Esophagus squamous epithelium (tissue), 5 donors: Measurements from ENCODE around the gene ETV3. TPM values are rescaled to one million over a fixed set of nuclear protein-coding genes. Genes with fewer than 3 reads are reported as not detected.

Source experiments
- DNase-seq: peaks from one replicate; lab custom pipeline; 2025; lab: John Stamatoyannopoulos, UW
- H3K27ac ChIP-seq, 4 donors: fragments of 200-600 bp; sonication (generic); one replicate each; pipeline ENCODE4 v1.5.1; 2016 to 2019; ENCODE audit warnings: mild to moderate bottlenecking in 1 of 4
- H3K27me3 ChIP-seq, 4 donors: fragments of 200-600 bp; sonication (generic); 1 replicate in 3 of 4; 2 replicates in 1 of 4; pipeline versions ENCODE4 v1.5.1 to v1.6.0; 2017 to 2021; ENCODE audit warnings: antibody characterized with exemption in 1 of 4
- H3K36me3 ChIP-seq, 3 donors: fragments of 200-600 bp; sonication (generic); one replicate each; pipeline ENCODE4 v1.5.1; 2016 to 2019
- H3K4me1 ChIP-seq, 3 donors: fragments of 200-600 bp; sonication (generic); one replicate each; pipeline ENCODE4 v1.5.1; 2017 to 2019
- H3K4me3 ChIP-seq, 4 donors: fragments of 200-600 bp; sonication (generic); 1 replicate in 3 of 4; 2 replicates in 1 of 4; pipeline ENCODE4 v1.5.1; 2016 to 2019; ENCODE audit warnings: mild to moderate bottlenecking in 2 of 4, moderate library complexity in 1 of 4
- H3K9me3 ChIP-seq, 3 donors: fragments of 200-600 bp; sonication (generic); one replicate each; pipeline ENCODE4 v1.5.1; 2016 to 2019
- POLR2A ChIP-seq, 4 donors: fragments of 450-650 bp; IDR thresholded peaks; one replicate each; pipeline ENCODE4 v1.6.1; 2017; ENCODE audit warnings: antibody characterized with exemption in 4 of 4, mild to moderate bottlenecking in 4 of 4, moderate library complexity in 3 of 4
- WGBS, 2 donors: methylation state at CpG; one replicate each; pipeline ENCODE4 v1.1.5; 2018; 5-methylcytosine and 5-hydroxymethylcytosine counted together
- intact Hi-C: fragments of 100-400 bp; cut with DNase I; formaldehyde crosslinking; loops from one replicate; pipeline ENCODE4 v1.15.0; 2022
- total RNA-seq, 4 donors: library from RNA; depleted of rRNA; stranded (reverse); fragments of >200 nt; gene quantifications; one replicate each; pipeline ENCODE4 v1.1.0, GENCODE V29; 2016
- TF ChIP-seq, protein P1 (sequence below), 6 experiments: fragments of 450-650 bp in 4 of 6; fragments of 200-600 bp in 2 of 6; sonication (generic) in 2 of 6; IDR thresholded peaks; one replicate each; pipeline ENCODE4 v1.5.1; 2016 to 2019; ENCODE audit warnings: antibody characterized with exemption in 6 of 6, mild to moderate bottlenecking in 4 of 6, moderate library complexity in 4 of 6
- donor health status: DM: yes; HTN: yes; CAD: no.

Gene ETV3
- total RNA-seq, 4 donors from 2014 or later, result 25.0 to 31.4 (median 27.3) TPM

DNA sequence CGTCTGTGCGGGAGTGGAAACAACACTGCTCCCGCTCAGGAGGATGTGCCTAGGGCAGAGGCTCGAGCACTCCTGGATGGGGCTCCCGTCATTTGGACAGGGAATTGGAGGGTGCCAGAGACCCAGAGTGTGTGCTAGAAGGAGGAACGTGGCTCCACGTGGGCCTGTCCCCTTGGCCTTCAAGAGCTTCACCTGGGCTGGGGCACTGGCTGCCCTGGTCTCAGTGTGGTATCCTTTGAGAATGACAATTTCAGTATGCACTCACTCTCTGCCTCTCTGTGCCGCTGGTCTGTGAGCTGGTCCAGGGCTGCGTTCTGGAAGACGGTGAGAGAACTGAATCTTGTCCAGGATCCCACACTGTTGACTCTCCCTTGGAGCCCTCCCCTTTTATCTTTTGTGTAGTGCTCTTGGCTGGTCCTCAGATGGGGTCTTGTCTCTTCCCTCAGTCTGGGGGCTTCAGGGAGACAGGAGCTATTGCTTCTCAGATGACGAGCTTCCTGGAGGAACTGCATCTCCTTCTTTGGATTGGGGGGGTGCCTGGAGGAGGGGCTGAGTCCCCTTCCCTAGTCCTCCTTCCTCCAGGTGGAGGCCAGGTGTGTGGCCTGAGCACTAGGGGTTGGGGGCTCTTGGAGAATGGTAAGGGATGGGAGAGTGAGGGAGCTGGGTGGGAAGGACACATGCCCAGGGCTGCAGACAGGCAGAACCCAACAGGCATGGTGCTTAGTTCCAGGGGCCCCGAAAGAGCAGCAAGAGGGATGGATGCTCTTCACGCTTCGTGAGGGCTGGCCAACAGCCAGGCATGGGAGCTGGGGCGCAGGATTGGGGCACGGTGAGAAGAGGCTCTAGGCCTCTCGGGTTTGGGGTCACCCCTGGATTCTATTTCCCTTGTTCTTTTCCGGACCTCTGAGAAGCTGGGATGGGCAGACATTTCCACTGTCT is 23.7 kb downstream of the ETV3 start:
- Histone ChIP-seq H3K9me3 (no peaks in the 10 kb centered on the region), H3K4me1 (no peaks in the 10 kb centered on the region), H3K4me3 (no peak overlapping the region), H3K36me3 (no peaks in the 10 kb centered on the region), H3K27ac (no peak overlapping the region), H3K27me3 (peaks cover 0 to 42% (median 0%) of the 10 kb centered on the region in 4 donors)
- 71 to 77% methylated on average over 5 to 10 of the region's 18 CpGs for WGBS, 2 donors
- no peak for DNase-seq
- TF ChIP-seq, protein P1, sequence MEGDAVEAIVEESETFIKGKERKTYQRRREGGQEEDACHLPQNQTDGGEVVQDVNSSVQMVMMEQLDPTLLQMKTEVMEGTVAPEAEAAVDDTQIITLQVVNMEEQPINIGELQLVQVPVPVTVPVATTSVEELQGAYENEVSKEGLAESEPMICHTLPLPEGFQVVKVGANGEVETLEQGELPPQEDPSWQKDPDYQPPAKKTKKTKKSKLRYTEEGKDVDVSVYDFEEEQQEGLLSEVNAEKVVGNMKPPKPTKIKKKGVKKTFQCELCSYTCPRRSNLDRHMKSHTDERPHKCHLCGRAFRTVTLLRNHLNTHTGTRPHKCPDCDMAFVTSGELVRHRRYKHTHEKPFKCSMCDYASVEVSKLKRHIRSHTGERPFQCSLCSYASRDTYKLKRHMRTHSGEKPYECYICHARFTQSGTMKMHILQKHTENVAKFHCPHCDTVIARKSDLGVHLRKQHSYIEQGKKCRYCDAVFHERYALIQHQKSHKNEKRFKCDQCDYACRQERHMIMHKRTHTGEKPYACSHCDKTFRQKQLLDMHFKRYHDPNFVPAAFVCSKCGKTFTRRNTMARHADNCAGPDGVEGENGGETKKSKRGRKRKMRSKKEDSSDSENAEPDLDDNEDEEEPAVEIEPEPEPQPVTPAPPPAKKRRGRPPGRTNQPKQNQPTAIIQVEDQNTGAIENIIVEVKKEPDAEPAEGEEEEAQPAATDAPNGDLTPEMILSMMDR (IDR thresholded peaks at IDR 0.05), result no peak
- TF ChIP-seq POLR2A (IDR thresholded peaks at IDR 0.05), result no peak
- intact Hi-C loops, result no loop called here

DNA sequence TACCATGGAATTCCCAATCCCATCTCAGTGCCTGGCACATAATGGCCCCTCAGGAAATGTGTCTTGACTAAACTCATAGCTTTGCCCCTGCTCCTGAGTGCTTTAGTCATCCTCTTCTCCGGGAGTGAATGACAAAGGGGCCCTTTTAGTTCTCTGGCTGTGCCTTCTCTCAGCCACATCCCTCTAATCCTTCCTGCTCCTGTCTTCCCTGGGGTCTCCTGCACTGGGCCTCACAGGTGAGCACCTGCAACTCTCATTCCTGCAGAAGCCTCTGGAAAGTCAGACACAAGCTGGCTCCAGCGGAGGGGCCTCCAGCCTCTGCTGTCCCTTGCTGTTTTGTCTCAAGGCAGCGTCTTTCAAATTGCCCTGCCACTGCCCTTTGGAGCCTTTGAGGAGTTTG is 24.6 kb downstream of the ETV3 start:
- Histone ChIP-seq H3K36me3 (no peaks in the 10 kb centered on the region), H3K4me3 (no peak overlapping the region), H3K9me3 (no peaks in the 10 kb centered on the region), H3K4me1 (no peaks in the 10 kb centered on the region), H3K27me3 (peaks cover 0 to 50% (median 0%) of the 10 kb centered on the region in 4 donors), H3K27ac (no peak overlapping the region)
- 47 to 81% methylated on average over 3 of the region's 3 CpGs for WGBS, 2 donors
- no peak for DNase-seq
- TF ChIP-seq, protein P1 (IDR thresholded peaks at IDR 0.05), result no peak
- TF ChIP-seq POLR2A (IDR thresholded peaks at IDR 0.05), result no peak
- intact Hi-C loops, result no loop called here

DNA sequence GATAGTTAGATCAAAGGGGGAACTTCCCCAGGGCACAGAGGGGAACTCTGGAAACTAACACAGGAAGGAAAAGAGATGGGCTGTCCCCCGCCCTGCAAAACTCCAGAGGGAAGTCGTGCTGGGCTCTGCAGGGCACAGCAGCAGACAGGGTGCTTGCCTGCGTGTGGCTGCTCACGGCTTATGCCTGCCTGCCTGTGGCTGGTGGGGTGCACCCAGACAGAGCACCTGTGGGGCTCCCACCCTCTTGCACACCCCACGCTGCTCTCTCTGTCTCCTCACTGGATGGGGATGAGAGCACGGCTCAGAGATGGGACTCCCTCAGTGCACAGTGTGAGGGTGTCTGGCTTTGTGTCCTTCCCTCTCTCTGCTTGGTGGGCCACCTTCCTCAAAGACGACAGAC is 25.1 kb downstream of the ETV3 start:
- no peak for DNase-seq
- TF ChIP-seq, protein P1 (IDR thresholded peaks at IDR 0.05), result no peak
- TF ChIP-seq POLR2A (IDR thresholded peaks at IDR 0.05), result no peak
- no peaks in the 10 kb centered on the region for H3K4me1 ChIP-seq
- H3K9me3 ChIP-seq, result no peaks in the 10 kb centered on the region
- 50 to 54% methylated on average over 5 to 7 of the region's 7 CpGs for WGBS, 2 donors
- intact Hi-C loops, result no loop called here
- no peaks in the 10 kb centered on the region for H3K36me3 ChIP-seq
- H3K27ac ChIP-seq, result no peak overlapping the region
- no peak overlapping the region for H3K4me3 ChIP-seq
- peaks cover 0 to 55% (median 0%) of the 10 kb centered on the region in 4 donors for H3K27me3 ChIP-seq

DNA sequence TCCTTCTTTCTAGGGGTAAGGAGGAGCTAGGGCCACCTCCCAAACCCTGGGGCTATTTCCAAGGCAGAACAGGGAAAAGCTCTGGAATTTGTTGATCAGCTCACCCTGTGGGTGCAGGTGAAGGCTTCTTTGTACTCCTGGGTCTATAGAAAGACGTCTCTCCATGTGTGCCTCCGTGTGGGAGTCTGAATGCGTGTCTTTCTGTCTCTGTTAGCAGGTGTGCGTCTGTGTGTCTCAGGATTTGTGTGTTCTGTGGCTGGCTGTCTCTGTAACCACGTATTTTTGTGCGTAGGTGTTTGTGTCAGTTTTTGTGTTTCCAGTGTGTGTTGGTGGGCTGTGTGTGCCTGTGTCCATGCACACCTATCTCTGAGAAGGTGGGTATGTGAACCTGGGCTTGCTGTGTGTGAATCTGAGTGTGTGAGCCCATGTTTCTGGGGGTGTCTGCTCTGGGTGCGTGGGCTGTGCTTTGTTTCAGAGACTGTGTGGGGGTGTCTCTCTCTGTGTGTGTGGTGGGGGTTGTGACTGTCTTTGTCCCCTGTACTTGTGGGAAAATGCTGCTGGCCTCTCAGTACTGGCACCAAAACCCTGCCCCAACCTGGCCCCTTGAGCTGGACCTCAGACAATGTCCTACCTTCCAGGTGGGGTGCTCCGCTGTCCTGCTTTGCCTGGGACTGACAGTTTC is 25.9 kb downstream of the ETV3 start:
- no peak overlapping the region for H3K27ac ChIP-seq
- 55 to 62% methylated on average over 6 of the region's 8 CpGs for WGBS, 2 donors
- H3K9me3 ChIP-seq, result no peaks in the 10 kb centered on the region
- no peak for TF ChIP-seq POLR2A (IDR thresholded peaks at IDR 0.05)
- TF ChIP-seq, protein P1 (IDR thresholded peaks at IDR 0.05), result no peak
- intact Hi-C loops, result no loop called here
- no peaks in the 10 kb centered on the region for H3K36me3 ChIP-seq
- no peaks in the 10 kb centered on the region for H3K4me1 ChIP-seq
- no peak overlapping the region for H3K4me3 ChIP-seq
- no peak for DNase-seq
- H3K27me3 ChIP-seq, result peaks cover 0 to 63% (median 0%) of the 10 kb centered on the region in 4 donors
